Astrocyte (in vitro differentiated cells and primary cell): ENCODE data around the gene SUZ12. TPM values are rescaled to one million over a fixed set of nuclear protein-coding genes. Genes with fewer than 3 reads are reported as not detected.

Experiments used
- DNase-seq: peaks from one replicate; pipeline ENCODE4 v3.0.0-alpha.2; 2010; ENCODE audit warnings: low read depth
- FAIRE-seq: peaks from 2 replicates; lab custom pipeline; 2011; peaks lifted over from hg19 to GRCh38; lab: Jason Lieb, UNC
- H2AFZ ChIP-seq: 2 replicates; pipeline ENCODE4 v1.6.0; 2012; ENCODE audit warnings: low read depth, low read length, inconsistent platforms
- H3K27ac ChIP-seq: 2 replicates; pipeline ENCODE4 v1.5.1; 2011; ENCODE audit warnings: low read depth, low read length, inconsistent platforms
- H3K27me3 ChIP-seq: 2 replicates; pipeline ENCODE4 v1.6.0; 2011; ENCODE audit warnings: low read length, inconsistent platforms; ENCODE audit not compliant: insufficient read depth
- H3K36me3 ChIP-seq: 2 replicates; pipeline ENCODE4 v1.5.1; 2011; ENCODE audit warnings: low read length, inconsistent platforms; ENCODE audit not compliant: insufficient read depth
- H3K4me1 ChIP-seq: 2 replicates; pipeline ENCODE4 v1.5.1; 2011; ENCODE audit warnings: low read length, inconsistent platforms; ENCODE audit not compliant: insufficient read depth
- H3K4me2 ChIP-seq: 2 replicates; pipeline ENCODE4 v1.6.0; 2012; ENCODE audit warnings: low read length, inconsistent platforms
- H3K4me3 ChIP-seq: 2 replicates; pipeline ENCODE4 v1.5.1; 2011; ENCODE audit warnings: low read depth, mild to moderate bottlenecking, low read length, inconsistent platforms; ENCODE audit not compliant: insufficient read depth
- H3K79me2 ChIP-seq: 2 replicates; pipeline ENCODE4 v1.6.0; 2012; ENCODE audit warnings: mild to moderate bottlenecking, low read length, inconsistent platforms; ENCODE audit not compliant: insufficient read depth
- H3K9ac ChIP-seq: 2 replicates; pipeline ENCODE4 v1.6.0; 2012; ENCODE audit warnings: mild to moderate bottlenecking, low read length, inconsistent platforms
- H3K9me3 ChIP-seq: 2 replicates; pipeline ENCODE4 v1.5.1; 2012; ENCODE audit warnings: low read depth, mild to moderate bottlenecking, low read length, inconsistent platforms; ENCODE audit not compliant: insufficient read depth
- H4K20me1 ChIP-seq: 2 replicates; pipeline ENCODE4 v1.6.0; 2012; ENCODE audit warnings: low read length, inconsistent platforms; ENCODE audit not compliant: insufficient read depth
- H3K27ac Mint-ChIP-seq: one replicate; pipeline ENCODE4 v1.8.0; 2021; ENCODE audit warnings: mild to moderate bottlenecking, mixed read lengths; ENCODE audit not compliant: unreplicated experiment
- H3K27me3 Mint-ChIP-seq: one replicate; pipeline ENCODE4 v1.8.0; 2021; ENCODE audit warnings: low read depth, mixed read lengths; ENCODE audit not compliant: unreplicated experiment
- H3K36me3 Mint-ChIP-seq: one replicate; pipeline ENCODE4 v1.8.0; 2021; ENCODE audit warnings: low read depth, mixed read lengths; ENCODE audit not compliant: unreplicated experiment
- H3K4me1 Mint-ChIP-seq: one replicate; pipeline ENCODE4 v1.8.0; 2021; ENCODE audit warnings: low read depth, mixed read lengths; ENCODE audit not compliant: unreplicated experiment
- H3K4me3 Mint-ChIP-seq: one replicate; pipeline ENCODE4 v1.8.0; 2021; ENCODE audit warnings: mild to moderate bottlenecking, moderate library complexity, mixed read lengths; ENCODE audit not compliant: unreplicated experiment
- H3K9me3 Mint-ChIP-seq: one replicate; pipeline ENCODE4 v1.8.0; 2021; ENCODE audit warnings: mild to moderate bottlenecking, mixed read lengths; ENCODE audit not compliant: unreplicated experiment
- CTCF ChIP-seq: IDR thresholded peaks from 2 replicates; pipeline ENCODE4 v1.5.1; 2011; ENCODE audit warnings: low read depth, mild to moderate bottlenecking, inconsistent platforms, low read length, moderate library complexity; ENCODE audit not compliant: insufficient read depth
- EZH2 ChIP-seq: IDR thresholded peaks from 2 replicates; pipeline ENCODE4 v1.6.1; 2012; ENCODE audit warnings: mild to moderate bottlenecking, low read length, inconsistent platforms; ENCODE audit not compliant: insufficient read depth
- total RNA-seq: library from RNA; stranded (reverse); gene quantifications from 2 replicates; pipeline ENCODE4 v1.2.1, GENCODE V29; 2021

The SUZ12 gene
- total RNA-seq, 1 donor from 2014 or later, result 18.7 TPM

GRCh38 chr17:31915456-31916100, 21.2 kb upstream of the SUZ12 start:
- Histone ChIP-seq H3K4me3 (no peak overlapping the region), H3K9me3 (no peaks in the 10 kb centered on the region), H3K36me3 (no peaks in the 10 kb centered on the region), H4K20me1 (no peaks in the 10 kb centered on the region), H2AFZ (no peak overlapping the region), H3K9ac (no peak overlapping the region), H3K79me2 (no peaks in the 10 kb centered on the region), H3K4me2 (no peak overlapping the region), H3K4me1 (peaks cover 12% of the 10 kb centered on the region), H3K27ac (no peak overlapping the region), H3K27me3 (no peaks in the 10 kb centered on the region)
- Mint-ChIP-seq H3K27ac (no peak overlapping the region), H3K4me3 (no peak overlapping the region), H3K36me3 (no peaks in the 10 kb centered on the region), H3K9me3 (no peaks in the 10 kb centered on the region), H3K4me1 (peaks cover 4% of the 10 kb centered on the region), H3K27me3 (no peaks in the 10 kb centered on the region)
- TF ChIP-seq EZH2 (no peak), CTCF (no peak)
- DNase-seq (no peak), FAIRE-seq (no peak)

GRCh38 chr17:31916491-31917064, 20.2 kb upstream of the SUZ12 start:
- FAIRE-seq, result no peak
- peaks cover 4% of the 10 kb centered on the region for H3K4me1 Mint-ChIP-seq
- H2AFZ ChIP-seq, result no peak overlapping the region

More at GRCh38 chr17:31916491-31917064, 20.2 kb upstream of the SUZ12 start:
- Histone ChIP-seq H4K20me1 (no peaks in the 10 kb centered on the region), H3K9ac (no peak overlapping the region), H3K4me2 (no peak overlapping the region), H3K4me1 (peaks cover 13% of the 10 kb centered on the region), H3K27me3 (no peaks in the 10 kb centered on the region), H3K27ac (no peak overlapping the region), H3K36me3 (no peaks in the 10 kb centered on the region), H3K9me3 (no peaks in the 10 kb centered on the region), H3K4me3 (no peak overlapping the region), H3K79me2 (no peaks in the 10 kb centered on the region)
- DNase-seq, result no peak
- Mint-ChIP-seq H3K27me3 (no peaks in the 10 kb centered on the region), H3K27ac (peak overlapping the region; percentile 58), H3K4me3 (no peak overlapping the region), H3K9me3 (no peaks in the 10 kb centered on the region), H3K36me3 (no peaks in the 10 kb centered on the region)
- TF ChIP-seq EZH2 (no peak), CTCF (no peak)
